HL-60/S4 treated with retinoic acid at 250 ng/mL for 4 days and 3 days (cell line): ENCODE results near the gene ATP2B1.

Experiments
- in situ Hi-C: fragments of 300-500 bp; cut with MboI; formaldehyde crosslinking; loops from 2 replicates; pipeline ENCODE4 v1.7.0; 2022; ENCODE audit warnings: low sequenced_read_pairs

The ATP2B1 gene

DNA sequence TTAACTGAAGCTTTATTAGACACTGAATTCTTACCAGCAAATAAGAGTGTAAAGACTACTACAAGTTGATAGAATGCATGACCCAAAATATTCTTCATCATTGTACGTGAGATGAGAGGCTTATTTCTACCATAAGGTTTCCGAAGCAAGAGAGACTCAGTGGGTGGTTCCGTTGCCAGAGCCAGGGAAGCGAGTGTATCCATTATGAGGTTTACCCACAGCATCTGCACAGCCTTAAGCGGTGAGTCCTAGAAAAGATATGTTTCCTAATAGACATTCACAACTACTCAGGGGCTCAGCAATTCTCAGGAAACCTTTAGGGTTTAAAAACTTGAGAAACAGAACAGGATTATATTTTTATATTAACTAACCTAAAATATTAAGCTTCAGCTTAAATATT is 105.0 kb downstream of the ATP2B1 start:
- in situ Hi-C loops = no loop called here

DNA sequence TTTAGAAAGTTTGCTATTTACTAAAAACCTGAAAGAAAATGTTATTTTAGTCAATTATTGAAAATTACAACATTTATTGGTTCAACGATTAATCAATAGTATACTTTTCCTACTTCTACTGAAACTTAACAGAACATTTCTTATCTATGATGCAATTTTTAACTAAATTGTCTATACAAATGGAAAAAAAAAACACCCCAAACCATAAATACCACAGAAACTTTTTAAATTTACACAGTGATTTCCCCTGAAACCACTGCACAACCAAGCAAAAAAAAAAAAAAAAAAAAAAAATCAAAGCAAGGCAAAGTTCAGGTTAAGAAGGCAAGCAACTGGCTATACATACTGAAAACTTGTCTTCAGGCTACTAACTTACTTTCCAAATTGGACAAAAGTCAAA is 110.9 kb downstream of the ATP2B1 start:
- in situ Hi-C loops = no loop called here

DNA sequence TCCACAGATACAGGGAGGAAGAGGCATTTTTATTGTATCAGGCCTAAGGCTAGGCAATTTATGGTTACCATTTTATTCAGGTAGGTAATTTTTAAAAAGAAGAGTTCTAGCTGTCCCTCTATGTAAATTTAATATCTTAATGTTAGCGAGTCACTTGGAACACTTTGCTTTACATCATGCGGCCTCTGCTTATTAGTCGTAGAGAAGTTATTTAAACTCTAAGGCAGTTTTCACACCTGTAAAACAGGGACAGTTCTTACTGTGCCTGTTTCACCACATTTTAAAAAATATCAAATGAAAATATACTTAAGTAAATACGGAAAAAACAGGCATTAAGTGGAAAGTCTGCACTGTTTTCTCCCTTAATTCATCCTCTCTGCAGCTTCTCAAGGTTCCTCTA is 111.4 kb downstream of the ATP2B1 start:
- in situ Hi-C loops = no loop called here

DNA sequence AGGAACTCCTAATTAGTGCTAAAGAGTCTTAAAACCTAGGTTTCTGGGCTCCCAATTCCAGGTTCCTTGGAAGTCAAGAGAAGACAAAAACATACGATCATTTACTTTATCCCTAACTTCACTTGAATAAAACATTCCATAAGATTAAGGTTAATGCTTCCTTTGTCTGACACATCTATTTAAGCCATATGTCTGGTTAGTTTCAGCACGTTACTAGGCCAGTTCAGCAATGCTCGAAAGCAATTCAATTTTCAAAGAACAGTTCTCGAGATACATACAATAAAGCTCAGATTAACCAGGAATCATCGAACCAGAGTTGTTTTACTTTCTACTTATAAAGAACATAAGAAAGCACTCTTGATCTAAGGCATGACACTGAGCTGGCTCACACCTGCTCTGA is 114.8 kb downstream of the ATP2B1 start:
- in situ Hi-C loops = no loop called here

DNA sequence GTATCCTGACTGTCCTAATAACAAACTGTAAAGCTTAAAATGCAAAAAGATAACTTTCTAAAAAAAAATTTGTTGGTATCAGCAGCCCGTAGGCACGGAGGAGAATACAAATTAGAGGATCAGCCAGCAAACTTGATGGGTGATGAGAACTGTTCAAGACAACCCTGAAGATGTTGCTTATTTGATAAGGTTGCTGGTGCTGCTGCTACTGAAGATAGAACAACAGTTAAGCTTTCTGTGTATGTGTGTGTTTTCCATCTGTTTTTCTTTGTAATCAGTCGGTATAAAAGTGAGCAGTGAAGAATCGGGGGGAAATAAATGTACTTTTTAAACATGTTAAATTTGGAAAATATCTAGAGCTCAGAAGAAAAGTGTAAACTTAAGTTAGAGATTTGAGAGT is 115.4 kb downstream of the ATP2B1 start:
- in situ Hi-C loops = no loop called here

DNA sequence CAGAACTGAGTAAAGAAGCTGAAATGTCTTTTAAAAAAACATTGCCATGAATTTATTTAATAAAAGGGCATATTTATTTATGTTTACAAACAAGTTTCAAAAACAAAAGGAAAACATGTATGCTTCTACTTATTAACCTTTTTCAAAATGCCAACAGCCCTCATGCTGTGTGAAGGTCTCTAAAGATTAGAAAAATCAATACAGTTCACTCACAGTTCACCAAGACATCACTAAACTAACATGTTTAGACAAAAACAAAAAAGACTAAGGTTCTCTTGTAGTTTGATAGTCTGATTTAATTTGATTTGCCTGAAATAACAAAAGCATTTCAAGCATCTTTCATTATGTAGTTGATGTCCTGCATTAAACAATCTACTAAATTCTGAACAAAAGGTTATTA is 118.9 kb downstream of the ATP2B1 start:
- in situ Hi-C loops = no loop called here

DNA sequence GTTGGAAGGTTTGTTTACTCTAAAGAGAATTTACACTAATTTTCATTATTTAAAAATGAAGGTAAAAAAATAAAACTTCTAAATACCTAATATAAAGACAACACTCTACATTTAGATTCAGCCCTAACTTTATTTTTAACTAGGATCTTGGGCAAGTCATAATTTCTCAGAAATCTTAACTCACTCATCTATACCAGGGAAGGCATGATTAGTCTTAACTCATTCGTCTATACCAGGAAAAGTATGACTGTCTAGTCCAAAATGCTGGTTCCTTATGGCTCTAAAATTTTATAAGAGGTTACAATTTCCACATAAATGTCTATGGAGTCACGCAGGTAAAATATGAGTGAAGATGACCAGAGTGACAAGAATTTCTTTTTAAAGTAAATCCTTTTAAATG is 130.1 kb downstream of the ATP2B1 start:
- in situ Hi-C loops = no loop called here

DNA sequence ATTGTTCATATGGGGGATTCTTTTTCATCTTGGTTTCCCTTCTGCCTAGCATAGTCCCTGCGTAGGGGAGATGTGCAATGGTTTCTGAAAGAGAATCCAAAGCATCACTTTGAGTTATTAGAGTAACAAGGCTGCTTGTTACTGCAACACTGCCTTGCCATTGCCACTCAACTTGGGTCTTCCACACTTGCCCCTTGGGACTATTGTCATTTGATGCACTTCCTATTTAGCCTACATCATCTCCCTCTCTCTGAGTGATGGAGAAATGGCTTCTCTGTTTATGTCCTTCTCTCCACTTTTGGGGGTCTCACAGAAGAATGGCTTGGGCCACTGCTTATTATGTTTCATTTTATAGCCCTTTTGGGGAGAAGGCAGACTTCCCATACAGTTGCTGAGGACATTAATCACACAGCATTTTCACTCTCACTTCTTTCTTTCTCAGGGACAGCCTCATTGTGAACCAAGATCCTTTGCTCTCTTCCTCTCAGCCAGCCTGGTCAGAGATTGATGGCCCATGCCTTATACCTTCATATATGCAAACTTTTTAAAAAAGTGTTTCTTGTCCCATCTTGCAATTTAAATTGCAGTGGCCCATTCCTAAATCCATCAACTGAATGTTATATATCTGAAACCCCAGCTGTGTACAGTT is 131.9 kb downstream of the ATP2B1 start:
- in situ Hi-C loops = no loop called here

DNA sequence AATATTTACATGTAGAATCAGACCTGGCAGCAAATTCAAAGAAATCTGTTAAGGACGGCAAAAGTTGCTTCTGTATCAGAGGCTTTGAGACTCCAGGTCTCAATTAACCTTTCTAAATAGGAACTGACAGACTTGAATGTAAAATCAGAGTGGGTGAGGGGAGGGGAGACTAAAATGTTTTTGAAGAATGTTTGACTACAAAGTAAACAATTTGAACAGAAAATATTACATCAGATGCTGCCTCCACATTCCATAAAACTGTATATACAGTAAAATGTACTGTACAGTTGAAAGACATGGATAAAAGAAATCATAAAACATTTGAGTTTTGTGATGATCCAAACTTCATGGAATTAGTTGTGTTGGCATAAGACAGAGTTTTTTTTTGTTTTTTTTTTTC is 133.3 kb downstream of the ATP2B1 start:
- in situ Hi-C loops = no loop called here

DNA sequence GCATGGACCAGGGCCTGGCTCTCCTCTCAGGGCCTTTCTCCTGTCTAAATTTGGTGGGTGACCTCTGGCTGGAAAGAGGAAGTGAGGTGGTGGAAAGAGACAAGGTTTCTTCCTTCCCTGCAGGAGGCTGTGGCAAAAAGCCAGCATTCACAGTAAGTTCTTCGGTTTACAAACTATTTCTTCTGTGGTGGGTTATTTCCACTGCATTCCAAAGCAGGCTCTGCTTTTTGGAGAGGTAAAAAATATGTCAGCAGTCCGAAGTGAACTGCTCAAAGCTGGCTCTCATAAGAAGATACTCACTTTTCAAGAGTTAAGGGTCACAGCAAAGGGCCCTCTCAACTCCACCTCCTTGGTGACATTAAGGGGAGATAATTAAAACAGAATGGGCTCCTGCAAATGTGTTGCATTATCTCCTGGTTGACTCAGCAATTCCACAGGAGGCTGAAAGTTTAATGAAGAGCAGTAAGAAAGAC is 133.9 kb downstream of the ATP2B1 start:
- in situ Hi-C loops = no loop called here

DNA sequence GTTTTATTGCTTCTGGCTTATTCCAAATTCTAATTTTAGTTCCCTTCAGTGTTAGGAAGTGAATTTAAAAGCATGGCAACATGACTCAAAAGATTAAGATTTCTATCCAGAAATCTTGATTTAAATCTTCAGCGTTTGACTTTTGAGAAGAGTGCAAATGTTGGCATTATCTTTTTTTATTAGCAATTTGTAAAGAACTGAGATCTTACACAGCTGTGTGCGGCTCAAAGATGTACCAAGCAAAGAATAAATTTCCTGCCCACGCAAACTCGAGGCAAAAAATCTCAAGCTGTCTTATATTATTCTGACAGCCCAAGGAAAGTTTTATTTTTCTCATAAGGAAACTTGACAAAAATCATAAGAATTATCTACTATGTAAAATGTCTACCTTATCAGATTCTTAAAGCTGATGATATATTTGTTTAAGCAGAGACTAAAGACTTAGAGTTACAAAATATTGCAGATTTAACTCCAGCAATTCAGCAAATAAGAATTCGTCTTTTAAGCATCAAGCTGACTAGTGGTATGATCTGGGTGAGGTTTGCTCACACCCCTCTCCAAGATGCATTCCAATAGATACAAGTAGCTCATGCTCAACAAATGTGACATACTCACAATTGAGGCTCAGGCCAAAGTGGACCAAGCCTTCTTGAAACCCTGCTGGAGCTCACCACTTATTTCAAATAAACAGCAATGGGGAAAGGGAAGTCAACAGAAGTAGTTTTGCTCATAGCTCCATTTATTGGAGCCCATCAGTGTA is 135.4 kb downstream of the ATP2B1 start:
- in situ Hi-C loops = no loop called here

DNA sequence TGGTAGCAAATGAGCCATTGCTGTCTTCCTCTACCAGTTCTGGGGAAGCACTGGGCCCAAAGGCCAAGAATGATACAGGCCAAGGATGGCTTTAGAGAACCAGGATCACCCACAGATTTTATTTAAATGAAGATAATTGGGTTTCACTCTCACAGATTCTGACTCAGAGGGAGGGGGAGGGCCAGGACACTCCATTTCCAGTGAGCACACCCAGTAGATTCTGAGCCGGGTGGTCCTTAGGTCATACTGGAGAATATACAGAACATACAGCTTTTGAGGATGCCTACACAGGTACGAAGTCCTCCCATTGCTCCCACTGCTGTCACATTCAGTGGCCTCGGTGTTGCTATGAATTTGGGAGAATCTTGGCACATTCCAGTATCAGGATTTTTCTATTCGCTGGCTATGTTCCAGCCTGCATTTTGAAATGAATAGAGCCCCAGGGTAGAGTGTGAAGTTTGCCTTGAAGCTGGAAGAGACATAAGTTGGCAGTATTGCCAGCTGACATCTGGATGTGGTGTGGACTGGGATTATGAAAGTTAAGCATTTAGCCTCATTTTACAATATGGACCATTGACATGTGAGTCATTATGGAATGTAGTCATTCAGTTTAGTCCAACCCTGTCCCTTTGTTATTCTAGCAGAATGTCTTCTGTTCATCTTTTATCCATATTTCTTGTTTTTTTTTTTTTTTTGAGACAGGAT is 137.0 kb downstream of the ATP2B1 start:
- in situ Hi-C loops = no loop called here

DNA sequence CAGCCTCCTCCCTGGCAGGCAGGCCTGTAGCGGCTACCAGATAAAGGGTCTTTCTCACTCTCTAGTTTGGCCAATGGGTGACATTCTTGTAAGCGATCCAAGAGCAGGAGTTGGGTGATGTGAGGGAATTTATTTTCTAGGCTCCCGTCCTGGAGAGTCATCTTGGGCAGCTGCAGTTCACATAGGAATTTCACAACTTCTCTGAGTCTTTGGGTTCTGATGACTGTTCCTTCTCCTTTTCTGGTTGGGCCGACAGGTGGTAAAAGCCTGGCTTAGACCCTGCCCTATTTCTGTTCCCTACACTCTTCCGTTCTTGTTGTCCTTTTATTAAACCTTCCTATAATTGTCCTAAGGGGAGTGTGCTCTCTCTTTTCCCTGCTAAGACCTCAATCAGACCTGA is 140.2 kb downstream of the ATP2B1 start:
- in situ Hi-C loops = no loop called here

DNA sequence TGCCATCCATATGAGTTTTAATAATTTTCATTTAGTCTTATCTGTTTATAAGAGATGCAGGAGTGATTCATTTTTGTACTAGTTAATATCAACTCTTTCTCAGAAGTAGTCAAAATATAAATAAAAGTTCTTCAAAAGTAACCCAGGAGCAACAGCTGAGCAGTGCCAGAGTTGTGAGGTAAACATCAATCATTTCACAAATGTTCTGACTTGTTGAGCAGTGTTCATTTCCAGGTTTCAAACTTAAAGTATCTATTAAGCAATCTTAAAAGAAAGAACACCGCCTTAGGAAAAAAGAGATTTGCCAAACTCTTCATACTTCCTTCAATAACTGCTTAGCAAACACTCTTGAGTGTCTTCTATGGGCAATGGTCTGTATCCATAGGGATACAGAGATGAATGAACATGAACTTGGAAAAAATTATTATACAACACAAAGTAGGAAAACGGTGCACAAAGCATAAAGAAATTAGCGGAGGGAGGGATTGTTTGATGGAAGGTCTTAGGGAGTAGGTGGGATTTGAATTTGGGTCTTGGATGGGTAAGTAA is 140.9 kb downstream of the ATP2B1 start:
- in situ Hi-C loops = no loop called here

DNA sequence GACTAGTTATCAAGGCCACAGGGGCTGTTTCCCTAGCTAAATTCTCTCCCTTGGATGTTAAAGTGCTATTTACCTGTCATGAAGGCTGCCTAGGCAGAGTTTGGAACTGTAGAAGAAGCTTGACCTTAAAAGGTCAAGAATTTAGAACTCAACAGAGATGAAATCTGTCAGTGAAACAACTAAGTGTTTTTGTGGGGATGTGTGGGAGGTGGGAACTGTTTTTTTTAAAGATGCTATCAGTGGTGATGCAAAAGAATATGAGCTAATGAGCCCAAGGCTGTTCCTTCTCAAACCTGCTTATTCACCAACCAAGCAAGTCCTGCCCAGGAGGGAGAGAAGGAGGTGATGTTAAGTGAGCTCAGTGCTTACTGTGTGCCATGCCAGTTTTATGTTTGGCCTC is 142.0 kb downstream of the ATP2B1 start:
- in situ Hi-C loops = no loop called here

DNA sequence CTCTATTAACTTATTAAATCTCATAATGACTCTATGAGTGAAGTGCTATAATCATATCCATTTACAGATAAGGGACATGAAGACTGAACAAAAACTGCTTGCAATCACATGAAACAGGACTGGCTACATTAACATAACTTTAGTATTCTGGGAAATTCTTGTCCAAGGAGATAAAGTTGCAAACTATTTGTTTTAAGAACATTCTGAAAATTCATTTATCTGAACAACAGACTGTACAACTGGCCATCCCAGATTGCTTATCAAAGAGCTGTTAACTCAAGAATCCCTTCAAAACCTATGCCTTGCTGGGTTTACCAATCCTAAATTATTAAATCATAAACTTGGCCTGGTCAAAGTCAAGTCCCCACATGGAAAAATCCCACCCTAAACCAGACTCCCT is 143.6 kb downstream of the ATP2B1 start:
- in situ Hi-C loops = no loop called here

DNA sequence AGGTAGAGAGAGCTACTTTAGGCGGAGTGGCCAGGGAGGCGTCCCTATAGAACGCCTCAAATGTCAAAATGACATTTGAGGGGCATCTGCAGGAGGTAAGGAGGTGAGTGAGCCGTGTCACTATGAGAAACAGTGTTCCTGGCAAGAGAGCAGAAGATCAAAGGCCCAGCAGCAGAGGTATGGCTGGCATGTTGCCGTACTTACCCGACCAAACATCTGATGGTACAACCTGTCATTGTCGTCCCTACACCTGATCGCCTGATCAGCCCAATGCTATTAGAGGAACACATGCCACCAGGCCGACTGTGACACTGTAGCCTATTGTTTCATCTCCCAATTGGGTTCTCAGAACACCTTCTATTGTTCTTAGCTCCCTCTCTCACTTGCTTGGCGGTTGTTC is 148.9 kb downstream of the ATP2B1 start:
- in situ Hi-C loops = no loop called here

DNA sequence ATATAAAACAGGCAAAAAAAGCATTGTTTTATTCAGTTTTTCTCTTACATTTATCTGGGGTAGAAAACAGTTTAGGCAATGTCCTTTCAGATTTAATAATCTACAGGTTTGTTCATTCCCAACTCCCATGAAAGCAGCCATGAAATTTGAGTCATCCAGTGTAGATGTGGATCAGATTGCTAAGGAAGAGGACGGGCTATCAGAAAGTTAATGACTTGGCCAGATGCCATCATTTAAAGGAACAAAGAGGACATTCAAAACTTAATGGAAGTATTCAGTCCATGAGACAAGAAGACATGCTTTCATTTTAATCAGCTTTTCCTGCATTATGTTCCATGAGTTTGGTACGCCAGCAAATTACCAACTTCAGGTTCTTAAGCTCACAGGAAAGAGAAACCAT is 151.7 kb downstream of the ATP2B1 start:
- in situ Hi-C loops = no loop called here

DNA sequence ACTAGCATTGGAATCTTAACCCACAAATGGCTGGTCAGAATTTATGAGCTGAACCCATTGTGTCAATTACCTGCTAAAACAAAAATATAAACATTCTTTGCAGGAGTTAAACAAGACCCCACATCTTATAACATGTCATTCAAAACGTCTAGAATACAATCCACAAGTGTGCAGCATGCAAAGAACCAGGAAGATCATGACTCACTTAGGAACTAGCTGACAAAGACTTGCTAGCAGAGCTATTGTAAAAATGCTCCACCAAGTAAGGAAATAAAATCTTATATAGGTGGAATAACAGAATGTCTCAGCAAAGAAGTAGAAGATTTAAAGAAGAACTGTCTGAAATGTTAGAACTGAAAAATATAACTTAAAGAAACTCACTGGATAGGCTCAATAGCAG is 156.3 kb downstream of the ATP2B1 start:
- in situ Hi-C loops = no loop called here

DNA sequence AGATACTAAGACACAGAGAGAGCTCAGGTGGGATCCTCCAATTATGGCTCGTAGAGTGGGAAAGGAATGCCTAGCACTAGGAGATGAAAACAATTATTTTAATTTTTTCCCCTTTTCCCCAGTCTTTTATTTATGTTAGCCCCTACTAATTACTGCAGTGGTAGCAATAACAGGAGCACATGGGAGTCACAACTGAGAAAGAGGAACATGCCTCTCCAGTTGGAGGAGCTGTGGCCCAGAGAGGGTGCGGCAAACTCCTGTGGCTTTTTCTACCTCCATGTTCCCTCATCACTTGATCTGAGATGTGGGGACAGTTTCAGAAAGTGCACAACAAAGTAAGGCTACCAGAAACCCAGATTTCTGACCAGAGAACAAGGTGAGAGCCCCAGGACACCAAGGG is 156.9 kb downstream of the ATP2B1 start:
- in situ Hi-C loops = no loop called here

DNA sequence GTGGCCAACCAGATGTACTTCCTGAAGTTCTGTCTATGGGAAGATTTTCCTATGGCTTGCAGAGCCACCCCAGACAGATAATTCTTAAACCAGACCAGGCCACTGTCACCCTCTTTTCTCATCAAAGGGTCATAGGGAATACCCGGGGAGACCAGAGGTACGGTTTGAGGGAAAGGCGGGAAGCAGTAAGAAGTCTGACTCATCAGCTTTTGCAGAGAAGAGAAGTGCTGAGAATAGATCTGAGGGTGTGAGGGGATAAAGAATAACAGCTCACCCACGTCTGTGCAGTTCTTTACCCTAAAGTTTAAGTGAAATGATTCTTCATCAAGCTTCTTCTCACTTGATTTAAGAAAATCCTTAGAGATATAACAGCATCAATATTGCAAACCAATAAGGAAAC is 161.5 kb downstream of the ATP2B1 start:
- in situ Hi-C loops = loop anchor here (25.0 kb wide), 1 partner anchor 1365 kb away; no protein-coding TSS in a partner anchor

DNA sequence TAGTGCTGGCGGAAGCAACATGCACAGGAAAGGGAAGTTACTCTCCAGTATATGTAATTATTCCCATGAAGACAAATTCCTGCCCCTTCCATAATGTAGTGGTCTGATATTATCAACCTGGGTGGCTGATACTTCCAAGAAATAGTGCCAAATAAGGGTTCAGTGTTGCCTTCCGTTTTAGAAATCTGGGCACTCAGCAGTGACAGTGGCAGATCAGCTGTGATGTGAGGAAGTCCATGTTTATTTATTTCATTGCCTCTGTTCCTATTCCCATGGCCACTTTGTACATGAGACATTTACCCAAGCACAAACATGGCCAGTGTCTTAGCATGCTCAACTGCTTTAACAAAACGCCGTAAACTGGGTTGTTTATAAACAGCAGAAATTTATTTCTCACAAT is 162.5 kb downstream of the ATP2B1 start:
- in situ Hi-C loops = loop anchor here (25.0 kb wide), 1 partner anchor 1366 kb away; no protein-coding TSS in a partner anchor
